ENCODE measurements around the gene MED27. TPM values are rescaled to one million over a fixed set of nuclear protein-coding genes. Genes with fewer than 3 reads are reported as not detected.

Gene MED27, protein sequence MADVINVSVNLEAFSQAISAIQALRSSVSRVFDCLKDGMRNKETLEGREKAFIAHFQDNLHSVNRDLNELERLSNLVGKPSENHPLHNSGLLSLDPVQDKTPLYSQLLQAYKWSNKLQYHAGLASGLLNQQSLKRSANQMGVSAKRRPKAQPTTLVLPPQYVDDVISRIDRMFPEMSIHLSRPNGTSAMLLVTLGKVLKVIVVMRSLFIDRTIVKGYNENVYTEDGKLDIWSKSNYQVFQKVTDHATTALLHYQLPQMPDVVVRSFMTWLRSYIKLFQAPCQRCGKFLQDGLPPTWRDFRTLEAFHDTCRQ
- total RNA-seq = 10 to 100 TPM; 31.3 to 32.9 TPM

DNA sequence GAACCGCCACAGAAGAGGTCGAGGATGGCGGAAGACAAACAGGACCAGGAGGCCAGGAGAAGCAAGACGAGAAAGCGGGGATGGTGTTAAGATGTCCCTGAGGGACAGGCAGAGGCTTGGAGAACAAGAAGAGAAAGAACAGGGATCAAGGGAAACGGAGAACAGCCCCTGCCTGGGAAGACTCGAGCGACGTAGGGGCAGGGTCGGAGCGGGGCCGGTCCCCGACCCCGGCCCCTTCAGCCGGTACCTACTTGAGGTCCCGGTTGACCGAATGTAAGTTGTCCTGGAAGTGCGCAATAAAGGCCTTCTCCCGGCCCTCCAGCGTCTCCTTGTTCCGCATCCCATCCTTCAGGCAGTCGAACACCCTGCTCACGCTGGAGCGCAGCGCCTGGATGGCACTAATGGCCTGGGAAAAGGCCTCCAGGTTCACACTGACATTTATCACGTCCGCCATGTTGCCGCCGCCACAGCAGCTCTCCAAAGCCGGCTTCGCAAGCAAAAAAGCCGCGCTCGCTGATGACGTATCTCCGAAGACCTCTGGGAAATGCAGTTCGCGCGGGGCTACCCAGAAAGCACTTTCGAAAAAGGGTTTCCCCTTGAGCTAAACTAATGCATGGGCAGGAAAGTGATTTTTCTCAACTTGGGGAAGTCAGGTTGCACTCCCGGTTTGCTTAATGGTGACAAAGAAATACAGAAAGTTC lies at the start of gene MED27:
Gene MED27, minus strand, starts transcription at position 477 of the 701 bp plus-strand sequence. Its CDS starts 23 bp downstream, at position 454.
- peak within 1 kb of the TSS; percentile 93 for H3K4me3 Mint-ChIP-seq
- peaks cover 43% of the 10 kb centered on the region for H3K4me1 Mint-ChIP-seq
- no peaks in the 10 kb centered on the region for H3K9me3 Mint-ChIP-seq
- H3K36me3 Mint-ChIP-seq = peaks cover 17% of the 10 kb centered on the region
- DNase-seq = peak; percentile 88
- peaks cover 6% of the 10 kb centered on the region for H3K27me3 Mint-ChIP-seq
- H3K27ac Mint-ChIP-seq = peak within 1 kb of the TSS; percentile 82

DNA sequence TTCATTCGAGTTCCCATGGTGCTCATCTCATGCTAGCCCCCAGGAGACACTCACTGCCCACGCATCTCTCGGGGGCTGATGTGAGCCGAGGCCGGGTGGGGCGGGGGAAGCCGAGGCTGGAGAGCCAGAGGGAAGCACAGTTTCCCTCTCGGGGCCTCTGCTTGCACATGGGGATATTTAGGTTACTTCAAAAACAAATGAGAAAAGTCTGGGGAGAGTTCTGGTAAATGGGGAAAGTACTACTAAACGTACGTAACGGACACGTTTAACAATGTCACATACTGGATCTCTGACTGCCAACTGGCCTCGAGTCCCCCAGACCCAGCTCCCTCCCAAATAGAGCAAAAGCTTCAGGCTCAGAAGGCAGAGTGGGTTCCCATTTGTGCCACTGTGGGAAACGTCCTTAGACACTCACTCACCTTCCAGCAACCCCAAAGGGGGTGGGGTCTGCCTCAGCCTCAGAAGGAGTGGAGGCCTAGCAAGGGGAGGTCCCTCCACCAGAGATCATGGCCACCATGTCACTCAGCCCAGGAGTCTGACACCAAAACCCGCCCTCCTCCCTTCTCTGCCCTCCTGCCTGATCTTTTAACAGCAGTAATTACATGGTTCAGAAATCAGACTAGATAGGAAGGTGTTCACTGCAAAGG lies 48.3 kb upstream of the MED27 start:
- peaks cover 18% of the 10 kb centered on the region for H3K4me1 Mint-ChIP-seq
- no peaks in the 10 kb centered on the region for H3K36me3 Mint-ChIP-seq
- H3K9me3 Mint-ChIP-seq = no peaks in the 10 kb centered on the region
- no peak overlapping the region for H3K4me3 Mint-ChIP-seq
- peaks cover 98% of the 10 kb centered on the region for H3K27me3 Mint-ChIP-seq
- no peak for DNase-seq
- no peak overlapping the region for H3K27ac Mint-ChIP-seq

DNA sequence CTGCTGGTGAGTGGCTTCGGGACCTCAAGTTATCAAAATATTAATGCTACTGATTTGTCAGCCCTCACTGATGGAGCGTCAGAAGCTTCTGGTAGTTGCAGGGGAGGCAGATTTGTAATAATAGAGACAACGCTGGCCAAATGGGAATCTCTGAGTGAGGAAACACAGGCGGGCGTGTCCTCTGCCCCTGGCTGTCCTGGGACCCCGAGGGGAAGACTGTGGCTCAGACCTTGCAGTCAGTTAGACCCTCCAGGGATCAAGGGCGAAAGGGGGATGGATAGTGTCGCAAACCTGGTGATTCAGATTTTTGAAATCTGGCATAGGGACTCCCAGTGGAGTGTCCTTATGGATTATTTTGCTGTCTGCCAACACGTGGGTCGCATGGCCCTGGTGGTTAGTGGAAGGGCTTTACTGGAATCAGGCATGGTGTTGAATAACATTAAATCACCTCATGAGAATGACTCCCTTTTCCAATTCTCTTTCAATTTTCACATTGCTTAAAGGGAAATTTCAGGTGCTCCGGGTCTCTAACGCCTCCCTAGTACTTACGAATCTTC lies 47.1 kb upstream of the MED27 start:
- Mint-ChIP-seq H3K27ac (no peak overlapping the region), H3K36me3 (no peaks in the 10 kb centered on the region), H3K4me1 (peaks cover 18% of the 10 kb centered on the region), H3K9me3 (no peaks in the 10 kb centered on the region), H3K27me3 (peaks cover 97% of the 10 kb centered on the region), H3K4me3 (peak overlapping the region; percentile 22)
- DNase-seq = no peak

DNA sequence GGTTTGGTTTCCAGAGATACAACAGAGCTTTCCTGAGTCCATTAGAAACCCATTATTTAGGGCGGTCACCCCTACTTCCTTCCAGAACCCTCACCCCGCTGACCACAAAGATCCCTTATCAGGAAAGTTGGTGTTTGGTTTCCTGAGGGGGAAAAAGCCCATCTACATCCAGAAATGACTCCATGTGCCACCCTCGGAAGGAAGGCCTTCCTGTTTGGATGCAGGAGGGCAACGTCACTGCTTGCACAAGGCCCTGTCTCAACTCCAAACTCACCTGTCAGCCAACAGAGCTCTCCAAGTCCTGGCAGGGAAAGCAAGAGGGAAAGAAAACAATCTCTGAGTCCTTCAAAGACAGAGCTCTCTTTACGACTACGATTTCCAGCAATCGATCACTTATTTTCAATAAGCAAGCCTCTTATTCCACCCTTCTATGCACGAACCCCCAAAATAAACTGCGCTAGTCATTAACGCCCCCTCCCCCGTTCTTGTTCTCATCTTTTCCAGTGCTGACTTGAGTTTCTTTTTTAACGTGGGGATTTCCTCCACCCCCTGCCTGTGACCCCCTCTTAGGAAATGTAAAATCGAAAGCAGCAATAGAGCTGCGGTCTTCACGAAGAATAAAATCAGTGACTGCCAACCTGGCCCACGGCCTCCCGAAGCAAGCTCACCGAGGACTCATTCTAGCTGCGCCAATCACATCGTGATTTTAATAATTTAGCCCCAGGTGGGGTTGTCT lies 46.4 kb upstream of the MED27 start:
- Mint-ChIP-seq H3K9me3 (no peaks in the 10 kb centered on the region), H3K27me3 (peaks cover 97% of the 10 kb centered on the region), H3K36me3 (no peaks in the 10 kb centered on the region), H3K27ac (peak overlapping the region; percentile 67), H3K4me1 (peaks cover 18% of the 10 kb centered on the region), H3K4me3 (peak overlapping the region; percentile 22)
- DNase-seq = peak; percentile 36

DNA sequence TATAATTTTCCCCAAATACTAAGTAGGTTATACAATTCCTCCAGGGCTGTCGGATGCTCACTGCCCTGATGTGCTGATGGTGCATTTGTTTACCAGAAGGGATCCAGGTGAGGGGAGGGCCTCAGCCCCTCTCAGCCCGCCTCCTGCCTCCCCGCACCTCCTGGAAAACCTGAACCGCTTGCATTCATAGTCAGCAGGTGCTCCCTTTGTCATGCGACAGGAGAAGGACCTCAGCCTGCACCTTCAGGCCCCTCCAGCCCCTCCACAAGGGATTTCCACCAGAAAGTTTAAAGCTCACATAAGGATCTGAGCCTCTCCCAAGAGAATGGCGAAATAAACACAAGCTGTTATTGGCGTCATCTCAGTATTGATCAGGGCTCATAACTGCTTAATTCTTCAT lies 45.7 kb upstream of the MED27 start:
- Mint-ChIP-seq H3K9me3 (no peaks in the 10 kb centered on the region), H3K36me3 (no peaks in the 10 kb centered on the region), H3K27ac (no peak overlapping the region), H3K4me3 (no peak overlapping the region), H3K4me1 (peaks cover 18% of the 10 kb centered on the region), H3K27me3 (peaks cover 95% of the 10 kb centered on the region)
- DNase-seq = no peak

DNA sequence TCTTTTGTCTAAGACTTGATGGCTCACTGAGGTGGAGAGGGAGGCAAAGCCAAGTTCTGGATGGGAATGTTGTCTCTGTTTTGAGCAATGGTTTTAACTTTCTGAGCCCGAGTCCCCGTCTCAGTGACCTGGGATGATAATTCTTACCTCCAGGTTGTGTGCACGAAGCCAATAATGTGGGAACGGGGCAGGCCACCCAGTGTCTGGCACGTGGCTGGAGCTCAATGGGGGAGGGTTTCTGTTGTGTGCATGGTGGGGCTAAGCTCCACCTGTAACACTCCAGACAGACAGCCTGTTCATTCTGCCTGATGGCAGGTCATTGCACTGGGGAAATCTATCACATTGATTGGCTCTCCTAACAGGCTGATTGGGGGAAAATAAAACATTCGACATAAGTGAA lies 45.1 kb upstream of the MED27 start:
- H3K27me3 Mint-ChIP-seq = peaks cover 91% of the 10 kb centered on the region
- no peaks in the 10 kb centered on the region for H3K36me3 Mint-ChIP-seq
- no peak overlapping the region for H3K4me3 Mint-ChIP-seq

DNA sequence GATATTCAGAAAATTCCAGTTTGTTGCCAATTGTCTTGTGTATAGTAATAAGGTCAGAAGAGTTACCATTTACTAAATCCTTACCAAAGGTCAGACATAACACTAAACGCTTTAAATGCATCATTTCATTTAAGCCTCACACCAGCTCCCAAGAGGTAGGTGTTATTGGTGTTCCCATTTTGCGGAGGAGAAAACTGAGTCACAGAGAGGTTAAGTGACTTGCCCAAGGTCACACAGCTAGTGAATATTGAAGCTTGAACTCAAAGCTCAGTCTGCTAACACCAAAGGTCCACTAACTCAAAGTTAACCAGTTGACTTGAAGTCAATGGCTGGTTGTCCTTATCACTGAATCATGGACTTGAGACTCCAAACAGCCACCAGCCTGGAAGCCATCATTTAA lies 41.4 kb upstream of the MED27 start:
- Mint-ChIP-seq H3K4me3 (no peak overlapping the region), H3K27ac (no peak overlapping the region), H3K27me3 (peaks cover 66% of the 10 kb centered on the region), H3K4me1 (peaks cover 9% of the 10 kb centered on the region), H3K9me3 (no peaks in the 10 kb centered on the region), H3K36me3 (no peaks in the 10 kb centered on the region)
- DNase-seq = no peak

More for the DNA sequence above, 45.1 kb upstream of the MED27 start:
- Mint-ChIP-seq H3K4me1 (peaks cover 18% of the 10 kb centered on the region), H3K9me3 (no peaks in the 10 kb centered on the region), H3K27ac (no peak overlapping the region)
- no peak for DNase-seq

DNA sequence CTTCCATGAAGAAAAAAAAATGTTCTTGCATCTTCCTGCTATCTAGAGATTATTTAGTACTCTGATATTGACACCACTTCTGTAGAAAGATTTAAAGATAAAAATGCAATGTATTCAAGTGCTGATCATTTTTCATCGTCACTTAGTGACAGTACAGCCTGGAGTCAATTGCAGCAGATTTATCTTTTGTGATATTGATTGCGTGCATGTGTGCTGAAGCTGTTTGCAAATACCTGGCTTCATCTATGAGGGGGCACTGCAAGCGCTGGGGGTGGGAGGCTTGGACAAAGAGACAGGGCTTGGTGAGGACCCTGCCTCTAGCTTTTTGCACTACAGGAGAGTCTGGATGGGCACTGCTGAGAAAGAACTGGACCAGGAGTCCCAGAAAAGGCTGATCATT lies 38.0 kb upstream of the MED27 start:
- H3K27me3 Mint-ChIP-seq = peaks cover 55% of the 10 kb centered on the region
- H3K36me3 Mint-ChIP-seq = no peaks in the 10 kb centered on the region
- no peak overlapping the region for H3K27ac Mint-ChIP-seq
- no peak for DNase-seq
- no peak overlapping the region for H3K4me3 Mint-ChIP-seq
- no peaks in the 10 kb centered on the region for H3K9me3 Mint-ChIP-seq
- H3K4me1 Mint-ChIP-seq = no peaks in the 10 kb centered on the region

GRCh38 chr9:132116583-132116982 lies 36.9 kb upstream of the MED27 start:
- Mint-ChIP-seq H3K9me3 (no peaks in the 10 kb centered on the region), H3K4me1 (no peaks in the 10 kb centered on the region), H3K27me3 (peaks cover 50% of the 10 kb centered on the region), H3K36me3 (no peaks in the 10 kb centered on the region), H3K4me3 (no peak overlapping the region), H3K27ac (no peak overlapping the region)
- no peak for DNase-seq

- no peaks in the 10 kb centered on the region for H3K9me3 Mint-ChIP-seq
- DNase-seq = peak; percentile 53
- H3K4me1 Mint-ChIP-seq = no peaks in the 10 kb centered on the region
- peaks cover 52% of the 10 kb centered on the region for H3K27me3 Mint-ChIP-seq
- no peaks in the 10 kb centered on the region for H3K36me3 Mint-ChIP-seq
- no peak overlapping the region for H3K4me3 Mint-ChIP-seq
- no peak overlapping the region for H3K27ac Mint-ChIP-seq
These were observed 34.5 kb upstream of the MED27 start for GRCh38 chr9:132114102-132114707.

GRCh38 chr9:132109291-132109690 lies 29.6 kb upstream of the MED27 start:
- Mint-ChIP-seq H3K27me3 (peaks cover 54% of the 10 kb centered on the region), H3K36me3 (no peaks in the 10 kb centered on the region), H3K9me3 (no peaks in the 10 kb centered on the region), H3K4me1 (no peaks in the 10 kb centered on the region), H3K4me3 (no peak overlapping the region), H3K27ac (no peak overlapping the region)
- DNase-seq = no peak

DNA sequence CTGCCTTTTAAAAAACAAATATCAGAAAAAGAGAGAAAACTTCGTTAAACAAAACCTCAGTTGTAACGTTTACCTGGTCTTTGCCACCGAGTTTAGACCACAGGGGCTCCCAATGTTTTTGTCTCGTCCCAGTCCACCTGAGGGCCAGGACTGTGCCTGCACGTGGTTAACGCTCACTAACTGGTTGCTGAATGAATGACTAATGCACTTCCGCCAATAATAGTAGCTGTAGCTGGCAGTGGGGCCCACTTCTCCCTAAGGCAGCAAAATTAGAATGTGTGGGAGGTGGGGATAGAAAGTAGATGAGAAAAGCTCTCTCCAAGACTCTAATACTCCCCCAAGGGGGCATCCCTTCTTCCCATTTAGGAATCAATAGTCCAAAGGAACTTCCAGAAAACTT lies 29.1 kb upstream of the MED27 start:
- H3K4me1 Mint-ChIP-seq = no peaks in the 10 kb centered on the region
- H3K36me3 Mint-ChIP-seq = no peaks in the 10 kb centered on the region
- H3K27ac Mint-ChIP-seq = no peak overlapping the region
- no peak overlapping the region for H3K4me3 Mint-ChIP-seq
- H3K27me3 Mint-ChIP-seq = peaks cover 49% of the 10 kb centered on the region
- no peak for DNase-seq
- H3K9me3 Mint-ChIP-seq = no peaks in the 10 kb centered on the region

DNA sequence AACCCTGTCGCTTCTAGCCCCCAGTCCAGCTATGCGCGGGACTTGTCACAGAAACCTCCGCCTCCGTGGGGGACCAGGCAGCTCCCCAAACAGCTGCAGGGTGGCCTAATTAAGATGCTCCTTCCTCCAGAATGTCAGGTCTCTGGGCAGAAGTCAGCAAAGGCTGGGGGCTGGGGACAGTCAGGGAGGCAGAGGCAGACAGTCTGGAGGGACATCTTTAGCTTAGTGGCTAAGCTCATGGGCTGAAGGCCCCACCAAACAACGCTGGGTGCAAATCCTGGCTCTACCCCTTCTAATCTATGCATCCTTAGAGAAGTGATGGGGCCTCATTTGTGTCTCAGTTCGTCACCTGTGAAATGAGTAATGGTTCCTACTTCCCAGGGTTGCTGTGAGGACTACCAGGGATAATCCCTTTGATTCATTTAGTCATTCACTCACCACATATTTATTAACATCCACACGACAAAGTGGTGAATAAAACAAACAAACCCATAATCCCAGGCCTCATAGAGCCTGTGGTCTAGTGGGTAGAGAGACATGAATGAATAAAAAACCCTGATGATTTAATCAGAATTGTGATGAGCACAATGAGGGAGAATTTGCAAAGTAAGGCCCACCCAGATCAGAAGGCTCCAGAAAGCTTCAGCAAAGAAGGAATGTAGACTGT lies 20.2 kb upstream of the MED27 start:
- no peaks in the 10 kb centered on the region for H3K4me1 Mint-ChIP-seq
- no peak overlapping the region for H3K4me3 Mint-ChIP-seq
- H3K27me3 Mint-ChIP-seq = peaks cover 47% of the 10 kb centered on the region
- no peak overlapping the region for H3K27ac Mint-ChIP-seq
- DNase-seq = no peak
- H3K9me3 Mint-ChIP-seq = peaks cover 2% of the 10 kb centered on the region
- H3K36me3 Mint-ChIP-seq = no peaks in the 10 kb centered on the region

DNA sequence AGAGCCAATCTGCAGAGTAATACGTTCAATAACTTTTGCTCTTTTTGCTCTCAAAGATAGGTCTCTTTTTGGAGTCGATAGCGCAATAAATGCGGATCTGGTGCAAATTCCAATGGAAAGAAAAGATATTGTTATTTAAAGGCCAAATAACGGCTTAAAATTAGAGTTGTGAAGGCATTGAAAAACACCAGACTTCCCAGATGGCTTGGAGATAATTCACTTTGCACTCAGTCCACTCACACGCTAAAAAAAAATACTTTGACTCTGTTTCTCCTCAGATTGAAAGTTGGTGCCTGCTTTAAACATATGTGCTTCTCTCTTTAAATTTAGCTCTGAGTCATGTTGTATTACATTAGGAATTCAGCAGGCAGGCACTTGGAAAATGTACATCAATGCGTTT lies 19.5 kb upstream of the MED27 start:
- H3K4me1 Mint-ChIP-seq = no peaks in the 10 kb centered on the region
- no peaks in the 10 kb centered on the region for H3K36me3 Mint-ChIP-seq
- no peak for DNase-seq
- peaks cover 47% of the 10 kb centered on the region for H3K27me3 Mint-ChIP-seq
- H3K27ac Mint-ChIP-seq = no peak overlapping the region
- H3K4me3 Mint-ChIP-seq = no peak overlapping the region
- H3K9me3 Mint-ChIP-seq = peaks cover 2% of the 10 kb centered on the region

Data from activated naive CD8-positive, alpha-beta T cell treated with anti-CD3 and anti-CD28 coated beads for 36 hours (primary cell).